ENCODE results near the gene IZUMO4. TPM values are rescaled to one million over a fixed set of nuclear protein-coding genes. Genes with fewer than 3 reads are reported as not detected.

The IZUMO4 gene
- total RNA-seq, 2 experiments from 2014 or later, result 17.4 to 17.9 TPM

- intact Hi-C loops (cut with DNase I, micrococcal nuclease), result no loop called here
- ATAC-seq (ENCODE audit: poor library complexity), result no peak
- Histone ChIP-seq H3K36me3 (ENCODE audit: insufficient read depth, low read length) (peaks cover 64% of the 10 kb centered on the region), H3K27ac (ENCODE audit: low read depth in 1 of 2, low read length in 2 of 2) (no peak overlapping the region), H3K4me1 (ENCODE audit: insufficient read depth, low read length) (no peaks in the 10 kb centered on the region), H3K9me3 (ENCODE audit: control insufficient read depth in 1 of 2, insufficient read depth in 1 of 2, low read length in 2 of 2) (no peaks in the 10 kb centered on the region), H3K4me3 (ENCODE audit: low read length) (no peak overlapping the region), H3K27me3 (ENCODE audit: control insufficient read depth in 1 of 2, insufficient read depth in 2 of 2, low read length in 2 of 2) (no peaks in the 10 kb centered on the region)
- Mint-ChIP-seq H3K27ac (no peak overlapping the region), H3K9me3 (no peaks in the 10 kb centered on the region), H3K4me3 (no peak overlapping the region), H3K4me1 (ENCODE audit: low read depth) (no peaks in the 10 kb centered on the region), H3K36me3 (ENCODE audit: low read depth) (peaks cover 36% of the 10 kb centered on the region), H3K27me3 (no peaks in the 10 kb centered on the region)
- DNase-seq, result no peak
- no peak for TF ChIP-seq CTCF (IDR thresholded peaks at IDR 0.05)
- CTCF ChIA-PET, result no interaction called here
- POLR2A ChIA-PET, result no interaction called here
These were observed 35.5 kb downstream of the IZUMO4 start for GRCh38 chr19:2132191-2132590.

GRCh38 chr19:2132731-2133490, 36.2 kb downstream of the IZUMO4 start:
- Mint-ChIP-seq H3K36me3 (ENCODE audit: low read depth) (peaks cover 42% of the 10 kb centered on the region), H3K4me1 (ENCODE audit: low read depth) (no peaks in the 10 kb centered on the region), H3K27ac (no peak overlapping the region)

GRCh38 chr19:2135474-2136402, 39.0 kb downstream of the IZUMO4 start:
- no peaks in the 10 kb centered on the region for H3K27me3 Mint-ChIP-seq
- peaks cover 72% of the 10 kb centered on the region for H3K36me3 ChIP-seq (ENCODE audit: insufficient read depth, low read length)
- no peak overlapping the region for H3K4me3 Mint-ChIP-seq
- no peaks in the 10 kb centered on the region for H3K9me3 ChIP-seq (ENCODE audit: control insufficient read depth in 1 of 2, insufficient read depth in 1 of 2, low read length in 2 of 2)
- H3K27ac ChIP-seq (ENCODE audit: low read depth in 1 of 2, low read length in 2 of 2), result no peak overlapping the region
- CTCF ChIA-PET, result no interaction called here
- no peak for DNase-seq
- ATAC-seq (ENCODE audit: poor library complexity), result no peak
- intact Hi-C loops (cut with DNase I, micrococcal nuclease), result no loop called here
- no peaks in the 10 kb centered on the region for H3K4me1 ChIP-seq (ENCODE audit: insufficient read depth, low read length)
- H3K27ac Mint-ChIP-seq, result no peak overlapping the region
- no peaks in the 10 kb centered on the region for H3K9me3 Mint-ChIP-seq
- H3K36me3 Mint-ChIP-seq (ENCODE audit: low read depth), result peaks cover 45% of the 10 kb centered on the region
- no peaks in the 10 kb centered on the region for H3K4me1 Mint-ChIP-seq (ENCODE audit: low read depth)
- H3K27me3 ChIP-seq (ENCODE audit: control insufficient read depth in 1 of 2, insufficient read depth in 2 of 2, low read length in 2 of 2), result no peaks in the 10 kb centered on the region
- POLR2A ChIA-PET, result no interaction called here
- H3K4me3 ChIP-seq (ENCODE audit: low read length), result no peak overlapping the region
- no peak for TF ChIP-seq CTCF (IDR thresholded peaks at IDR 0.05)

More at GRCh38 chr19:2132731-2133490, 36.2 kb downstream of the IZUMO4 start:
- ChIA-PET POLR2A (no interaction called here), CTCF (no interaction called here)
- TF ChIP-seq CTCF (IDR thresholded peaks at IDR 0.05), result no peak
- no peaks in the 10 kb centered on the region for H3K9me3 ChIP-seq (ENCODE audit: control insufficient read depth in 1 of 2, insufficient read depth in 1 of 2, low read length in 2 of 2)
- H3K4me3 Mint-ChIP-seq, result no peak overlapping the region
- H3K27me3 ChIP-seq (ENCODE audit: control insufficient read depth in 1 of 2, insufficient read depth in 2 of 2, low read length in 2 of 2), result no peaks in the 10 kb centered on the region
- ATAC-seq (ENCODE audit: poor library complexity) (no peak), DNase-seq (no peak)
- no peaks in the 10 kb centered on the region for H3K27me3 Mint-ChIP-seq
- H3K4me1 ChIP-seq (ENCODE audit: insufficient read depth, low read length), result no peaks in the 10 kb centered on the region
- intact Hi-C loops (cut with DNase I, micrococcal nuclease), result no loop called here
- no peak overlapping the region for H3K27ac ChIP-seq (ENCODE audit: low read depth in 1 of 2, low read length in 2 of 2)
- H3K36me3 ChIP-seq (ENCODE audit: insufficient read depth, low read length), result peaks cover 70% of the 10 kb centered on the region
- no peak overlapping the region for H3K4me3 ChIP-seq (ENCODE audit: low read length)
- no peaks in the 10 kb centered on the region for H3K9me3 Mint-ChIP-seq
